Esophagus squamous epithelium (tissue), 5 donors: ENCODE measurements around the gene NMRK1. TPM values are rescaled to one million over a fixed set of nuclear protein-coding genes. Genes with fewer than 3 reads are reported as not detected.

Experiments used
- DNase-seq: peaks from one replicate; lab custom pipeline; 2025; lab: John Stamatoyannopoulos, UW
- H3K27ac ChIP-seq, 4 donors: fragments of 200-600 bp; sonication (generic); one replicate each; pipeline ENCODE4 v1.5.1; 2016 to 2019; ENCODE audit warnings: mild to moderate bottlenecking in 1 of 4
- H3K27me3 ChIP-seq, 4 donors: fragments of 200-600 bp; sonication (generic); 1 replicate in 3 of 4; 2 replicates in 1 of 4; pipeline versions ENCODE4 v1.5.1 to v1.6.0; 2017 to 2021; ENCODE audit warnings: antibody characterized with exemption in 1 of 4
- H3K36me3 ChIP-seq, 3 donors: fragments of 200-600 bp; sonication (generic); one replicate each; pipeline ENCODE4 v1.5.1; 2016 to 2019
- H3K4me1 ChIP-seq, 3 donors: fragments of 200-600 bp; sonication (generic); one replicate each; pipeline ENCODE4 v1.5.1; 2017 to 2019
- H3K4me3 ChIP-seq, 4 donors: fragments of 200-600 bp; sonication (generic); 1 replicate in 3 of 4; 2 replicates in 1 of 4; pipeline ENCODE4 v1.5.1; 2016 to 2019; ENCODE audit warnings: mild to moderate bottlenecking in 2 of 4, moderate library complexity in 1 of 4
- H3K9me3 ChIP-seq, 3 donors: fragments of 200-600 bp; sonication (generic); one replicate each; pipeline ENCODE4 v1.5.1; 2016 to 2019
- POLR2A ChIP-seq, 4 donors: fragments of 450-650 bp; IDR thresholded peaks; one replicate each; pipeline ENCODE4 v1.6.1; 2017; ENCODE audit warnings: antibody characterized with exemption in 4 of 4, mild to moderate bottlenecking in 4 of 4, moderate library complexity in 3 of 4
- WGBS, 2 donors: methylation state at CpG; one replicate each; pipeline ENCODE4 v1.1.5; 2018; 5-methylcytosine and 5-hydroxymethylcytosine counted together
- intact Hi-C: fragments of 100-400 bp; cut with DNase I; formaldehyde crosslinking; loops from one replicate; pipeline ENCODE4 v1.15.0; 2022
- total RNA-seq, 4 donors: library from RNA; depleted of rRNA; stranded (reverse); fragments of >200 nt; gene quantifications; one replicate each; pipeline ENCODE4 v1.1.0, GENCODE V29; 2016
- TF ChIP-seq, protein P1 (sequence below), 6 experiments: fragments of 450-650 bp in 4 of 6; fragments of 200-600 bp in 2 of 6; sonication (generic) in 2 of 6; IDR thresholded peaks; one replicate each; pipeline ENCODE4 v1.5.1; 2016 to 2019; ENCODE audit warnings: antibody characterized with exemption in 6 of 6, mild to moderate bottlenecking in 4 of 6, moderate library complexity in 4 of 6
- donor health status: DM: yes; HTN: yes; CAD: no.

Gene NMRK1
- total RNA-seq, 4 donors from 2014 or later = 23.1 to 36.4 (median 29.5) TPM

GRCh38 chr9:75054368-75055001 lies 33.5 kb downstream of the NMRK1 start:
- H3K27ac ChIP-seq = no peak overlapping the region
- DNase-seq = no peak
- intact Hi-C loops = no loop called here
- H3K27me3 ChIP-seq = no peaks in the 10 kb centered on the region
- H3K36me3 ChIP-seq = no peaks in the 10 kb centered on the region
- no peaks in the 10 kb centered on the region for H3K9me3 ChIP-seq
- WGBS, 2 donors = 73 to 90% methylated on average over 5 of the region's 5 CpGs
- H3K4me3 ChIP-seq = no peak overlapping the region
- TF ChIP-seq POLR2A (IDR thresholded peaks at IDR 0.05) = no peak
- TF ChIP-seq, protein P1, sequence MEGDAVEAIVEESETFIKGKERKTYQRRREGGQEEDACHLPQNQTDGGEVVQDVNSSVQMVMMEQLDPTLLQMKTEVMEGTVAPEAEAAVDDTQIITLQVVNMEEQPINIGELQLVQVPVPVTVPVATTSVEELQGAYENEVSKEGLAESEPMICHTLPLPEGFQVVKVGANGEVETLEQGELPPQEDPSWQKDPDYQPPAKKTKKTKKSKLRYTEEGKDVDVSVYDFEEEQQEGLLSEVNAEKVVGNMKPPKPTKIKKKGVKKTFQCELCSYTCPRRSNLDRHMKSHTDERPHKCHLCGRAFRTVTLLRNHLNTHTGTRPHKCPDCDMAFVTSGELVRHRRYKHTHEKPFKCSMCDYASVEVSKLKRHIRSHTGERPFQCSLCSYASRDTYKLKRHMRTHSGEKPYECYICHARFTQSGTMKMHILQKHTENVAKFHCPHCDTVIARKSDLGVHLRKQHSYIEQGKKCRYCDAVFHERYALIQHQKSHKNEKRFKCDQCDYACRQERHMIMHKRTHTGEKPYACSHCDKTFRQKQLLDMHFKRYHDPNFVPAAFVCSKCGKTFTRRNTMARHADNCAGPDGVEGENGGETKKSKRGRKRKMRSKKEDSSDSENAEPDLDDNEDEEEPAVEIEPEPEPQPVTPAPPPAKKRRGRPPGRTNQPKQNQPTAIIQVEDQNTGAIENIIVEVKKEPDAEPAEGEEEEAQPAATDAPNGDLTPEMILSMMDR (IDR thresholded peaks at IDR 0.05) = no peak
- no peaks in the 10 kb centered on the region for H3K4me1 ChIP-seq

GRCh38 chr9:75053869-75054268 lies 34.1 kb downstream of the NMRK1 start:
- no peak overlapping the region for H3K27ac ChIP-seq
- no peaks in the 10 kb centered on the region for H3K9me3 ChIP-seq
- H3K36me3 ChIP-seq = no peaks in the 10 kb centered on the region
- H3K4me1 ChIP-seq = no peaks in the 10 kb centered on the region
- TF ChIP-seq POLR2A (IDR thresholded peaks at IDR 0.05) = no peak
- TF ChIP-seq, protein P1 (IDR thresholded peaks at IDR 0.05) = no peak
- no peak for DNase-seq
- no peak overlapping the region for H3K4me3 ChIP-seq
- intact Hi-C loops = no loop called here
- no peaks in the 10 kb centered on the region for H3K27me3 ChIP-seq
- 50 to 89% methylated on average over 1 of the region's 1 CpG for WGBS, 2 donors

DNA sequence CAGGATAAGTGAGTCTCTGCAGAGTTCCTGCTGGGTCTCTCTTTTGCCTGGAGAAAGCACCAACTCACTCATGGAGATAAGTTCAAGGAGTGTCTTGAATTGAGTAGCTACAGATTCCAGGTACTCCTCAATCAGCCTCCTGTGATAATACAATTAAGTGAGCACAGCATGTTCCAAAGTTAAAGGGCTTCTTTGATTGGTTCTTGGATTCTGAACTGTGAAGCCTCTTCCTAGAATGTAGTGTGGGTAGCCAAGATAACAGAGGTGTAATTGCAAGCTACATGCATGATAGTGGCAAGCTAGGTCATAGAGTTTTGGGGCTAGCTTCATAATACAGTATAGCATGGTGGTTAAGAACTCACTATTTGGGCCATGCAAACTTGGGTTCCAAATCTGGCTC lies 36.7 kb downstream of the NMRK1 start:
- Histone ChIP-seq H3K27ac (no peak overlapping the region), H3K4me1 (no peaks in the 10 kb centered on the region), H3K27me3 (no peaks in the 10 kb centered on the region), H3K36me3 (no peaks in the 10 kb centered on the region), H3K4me3 (no peak overlapping the region), H3K9me3 (no peaks in the 10 kb centered on the region)
- DNase-seq = no peak
- TF ChIP-seq, protein P1 (IDR thresholded peaks at IDR 0.05) = no peak
- TF ChIP-seq POLR2A (IDR thresholded peaks at IDR 0.05) = no peak
- intact Hi-C loops = no loop called here

- TF ChIP-seq, protein P1 (IDR thresholded peaks at IDR 0.05) = no peak
- TF ChIP-seq POLR2A (IDR thresholded peaks at IDR 0.05) = no peak
- H3K27me3 ChIP-seq = no peaks in the 10 kb centered on the region
- H3K27ac ChIP-seq = no peak overlapping the region
- H3K4me3 ChIP-seq = no peak overlapping the region
- no peaks in the 10 kb centered on the region for H3K36me3 ChIP-seq
- H3K9me3 ChIP-seq = no peaks in the 10 kb centered on the region
- DNase-seq = no peak
- WGBS, 2 donors = 46 to 50% methylated on average over 2 of the region's 2 CpGs
- intact Hi-C loops = no loop called here
- no peaks in the 10 kb centered on the region for H3K4me1 ChIP-seq
These were observed 40.4 kb downstream of the NMRK1 start for GRCh38 chr9:75047506-75047905.

- H3K27me3 ChIP-seq = no peaks in the 10 kb centered on the region
- H3K36me3 ChIP-seq = no peaks in the 10 kb centered on the region
- H3K9me3 ChIP-seq = no peaks in the 10 kb centered on the region
- intact Hi-C loops = no loop called here
- H3K4me1 ChIP-seq = no peaks in the 10 kb centered on the region
- H3K4me3 ChIP-seq = no peak overlapping the region
- TF ChIP-seq, protein P1 (IDR thresholded peaks at IDR 0.05) = no peak
- no peak for TF ChIP-seq POLR2A (IDR thresholded peaks at IDR 0.05)
- no peak for DNase-seq
- H3K27ac ChIP-seq = peak overlapping the region in 1 of 4 donors; percentile 13
- WGBS, 2 donors = 70 to 86% methylated on average over 2 to 3 of the region's 3 CpGs
These were observed 41.1 kb downstream of the NMRK1 start for GRCh38 chr9:75046725-75047345.
